GM13976 (cell line): ENCODE results near the gene SAV1.

Source experiments
- DNase-seq: peaks from one replicate; pipeline ENCODE4 v3.0.0; 2012; ENCODE audit warnings: low spot score
- CTCF ChIP-seq: IDR thresholded peaks from 2 replicates; pipeline ENCODE4 v1.5.1; 2012; ENCODE audit warnings: borderline replicate concordance, mild to moderate bottlenecking; ENCODE audit not compliant: insufficient read depth; ENCODE audit errors: extremely low read depth, missing control alignments, control extremely low read depth
- in situ Hi-C: fragments of 300-500 bp; cut with MboI; formaldehyde crosslinking; loops from one replicate; pipeline ENCODE4 v1.12.0; 2022; ENCODE audit warnings: low sequenced_read_pairs, mixed read lengths, inconsistent platforms; ENCODE audit not compliant: unreplicated experiment

SAV1 gene

DNA sequence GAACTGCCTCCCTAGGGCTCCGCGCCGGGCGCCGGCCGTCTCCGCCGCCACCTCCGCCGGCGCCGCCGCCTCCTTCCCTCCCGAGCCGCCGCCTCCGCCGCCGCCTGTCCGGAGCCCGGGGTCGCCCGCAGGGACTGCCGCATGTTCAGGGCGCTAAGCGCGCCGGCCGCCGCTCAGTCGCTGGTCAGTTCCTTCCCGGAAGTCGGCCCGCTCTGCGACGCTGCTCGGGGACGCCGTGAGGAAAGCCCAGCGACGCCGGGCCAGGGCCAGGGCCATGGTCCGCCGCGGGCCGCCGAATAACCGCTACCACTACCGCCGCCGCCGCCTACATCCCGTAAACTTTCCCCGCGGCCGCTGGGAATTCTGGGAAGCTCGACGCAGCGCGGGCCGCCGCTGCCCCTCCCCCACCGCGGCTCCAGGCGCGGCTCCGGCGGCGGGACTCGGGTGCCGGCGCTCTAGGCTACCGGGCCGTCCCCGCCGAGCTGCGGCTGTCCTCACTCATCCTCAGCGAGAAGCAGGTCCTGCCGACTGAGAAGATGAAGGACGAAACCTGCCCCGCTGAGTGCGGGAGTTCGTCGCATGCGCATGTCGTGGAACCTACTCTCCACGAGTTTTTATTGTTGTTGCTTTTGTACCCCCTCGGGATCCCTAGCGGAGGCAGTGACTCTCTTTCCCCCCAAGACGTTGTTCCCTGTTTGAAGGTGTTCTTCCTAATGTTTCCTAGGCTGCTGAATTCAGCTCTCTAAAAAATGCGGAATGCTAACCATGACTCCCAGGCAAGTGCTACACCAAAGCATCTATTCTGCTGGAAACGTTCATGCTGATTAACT lies at the start of gene SAV1:
SAV1 (minus strand) TSS at position 311 of the 830 bp plus-strand sequence. CDS start 339 bp downstream, outside the sequence.
- peak; percentile 57 for DNase-seq
- no peak for TF ChIP-seq CTCF
- in situ Hi-C loops: no loop called here

DNA sequence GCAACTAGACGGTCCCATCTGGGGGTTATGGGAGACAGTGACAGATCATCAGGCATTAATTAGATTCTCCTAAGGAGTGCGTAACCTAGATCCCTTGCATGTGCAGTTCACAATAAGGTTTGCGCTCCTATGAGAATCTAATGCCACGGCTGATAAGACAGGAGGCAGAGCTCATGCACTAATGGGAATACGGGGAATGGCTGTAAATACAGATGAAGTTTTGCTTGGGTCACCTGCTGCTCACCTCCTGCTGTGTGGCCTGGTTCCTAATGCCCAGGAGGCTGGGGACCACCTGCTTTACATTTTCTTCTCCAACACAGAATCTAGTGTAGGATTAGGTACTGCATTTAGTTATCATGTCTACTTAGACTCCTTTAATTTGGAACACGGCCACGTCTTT lies 49.7 kb upstream of the SAV1 start:
- in situ Hi-C loops: no loop called here
- TF ChIP-seq CTCF: no peak
- no peak for DNase-seq

DNA sequence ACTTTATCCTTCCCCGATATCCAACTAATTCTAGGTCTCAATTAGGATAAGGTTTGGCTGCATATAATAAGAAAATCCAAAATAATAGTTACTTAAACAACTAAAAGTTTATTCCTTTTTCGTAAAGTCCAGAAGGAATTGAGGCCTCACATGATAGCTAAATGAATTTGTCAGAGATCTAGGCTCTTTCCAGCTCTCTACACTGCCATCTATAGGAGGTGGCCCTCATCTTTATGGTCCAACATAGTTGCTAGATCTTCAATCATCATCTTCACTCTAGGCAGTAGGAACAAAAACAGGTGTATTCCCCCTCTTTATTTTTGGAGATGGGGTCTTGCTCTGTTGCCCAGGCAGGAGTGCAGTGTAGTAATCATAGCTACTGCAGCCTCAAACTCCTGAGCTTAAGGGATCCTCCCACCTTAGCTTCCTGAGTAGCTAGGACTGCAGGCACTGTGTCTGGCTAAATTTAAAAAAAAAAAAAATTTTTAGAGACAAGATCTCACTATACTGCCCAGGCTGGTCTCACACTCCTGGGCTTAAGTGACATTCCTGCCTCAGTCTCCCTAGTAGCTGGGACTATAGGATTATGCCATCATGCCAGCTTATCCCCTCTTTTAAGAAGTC lies 46.5 kb upstream of the SAV1 start:
- peak; percentile 63 for TF ChIP-seq CTCF
- DNase-seq: peak; percentile 61
- in situ Hi-C loops: no loop called here

DNA sequence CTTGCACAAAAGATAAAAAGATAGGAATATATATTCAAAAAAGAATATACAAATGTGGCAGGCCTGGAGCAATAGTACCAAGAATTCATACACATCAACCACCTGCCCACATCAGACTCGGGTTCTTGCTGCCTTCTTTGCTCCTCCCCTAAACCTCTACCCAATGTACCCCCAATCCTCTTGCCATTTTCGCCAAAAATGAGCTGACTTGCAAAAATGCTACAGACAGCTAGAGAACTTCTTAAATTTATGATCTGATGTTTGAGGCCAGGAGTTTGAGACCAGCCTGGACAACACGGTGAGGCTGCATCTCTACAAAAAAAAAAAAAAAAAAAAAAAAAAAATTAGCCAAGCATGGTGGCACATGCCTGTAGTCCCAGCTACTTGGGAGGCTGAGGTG lies 42.9 kb upstream of the SAV1 start:
- no peak for DNase-seq
- in situ Hi-C loops: no loop called here
- TF ChIP-seq CTCF: no peak

DNA sequence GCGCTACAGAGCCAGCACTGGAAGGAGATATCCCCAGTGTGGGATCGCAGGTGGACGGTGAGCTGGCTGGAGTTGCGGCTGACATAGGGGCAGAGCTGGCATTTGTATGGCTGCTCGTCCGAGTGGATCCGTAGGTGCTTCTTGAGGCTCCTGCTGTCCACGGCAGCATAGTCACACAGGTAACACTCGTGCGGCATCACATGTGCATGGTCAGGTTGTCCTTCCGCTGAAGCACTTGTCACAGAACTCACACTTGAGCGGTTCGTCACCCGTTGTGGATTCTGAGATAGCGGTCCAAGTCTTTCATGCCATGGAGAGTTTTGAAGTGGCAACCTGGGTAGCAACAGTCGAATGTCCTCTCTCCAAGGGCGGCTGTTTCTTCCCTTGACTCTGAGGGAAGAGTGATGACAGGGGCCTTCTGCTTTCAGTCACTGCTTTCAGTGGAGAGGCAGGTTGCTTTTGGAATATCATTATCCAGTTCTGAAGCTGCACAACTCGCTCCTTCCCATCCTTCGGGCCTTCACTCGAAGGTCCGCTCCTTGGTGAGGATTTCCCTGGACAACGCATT lies 37.0 kb upstream of the SAV1 start:
- DNase-seq: no peak
- TF ChIP-seq CTCF: no peak
- in situ Hi-C loops: no loop called here

- DNase-seq: no peak
- no peak for TF ChIP-seq CTCF
- in situ Hi-C loops: no loop called here
Observed at GRCh38 chr14:50704454-50705010, 36.4 kb upstream of the SAV1 start.
